A549 (cell line): ENCODE measurements around the gene ABHD13. TPM values are rescaled to one million over a fixed set of nuclear protein-coding genes. Genes with fewer than 3 reads are reported as not detected.
A peak's percentile ranks its signal among the peaks of the same experiment; 100 is the strongest.

Experiments
- ATAC-seq, 2 experiments: fragments of 200-7000 bp in 1 of 2; fragments of >200 bp in 1 of 2; cut with Nextera tagmentation in 1 of 2; cut with Tn5 transposase in 1 of 2; 3 replicates each; pipeline versions ENCODE4 v1.8.0 to v1.9.1; 2018 to 2020; ENCODE audit warnings: mild to moderate bottlenecking in 1 of 2, moderate library complexity in 1 of 2
- CTCF ChIA-PET: fragments of 300-600 bp; sonication (Branson Sonifier 250); formaldehyde crosslinking; extraction: SDS; loops from one replicate; lab custom pipeline; 2021; ENCODE audit warnings: antibody characterized with exemption, inconsistent platforms; lab: Yijun Ruan, JAX
- POLR2A ChIA-PET: fragments of 350-600 bp; formaldehyde crosslinking; extraction: SDS; loops from one replicate; lab custom pipeline; 2021; ENCODE audit warnings: antibody characterized with exemption, inconsistent platforms; lab: Yijun Ruan, JAX
- DNase-seq, 2 experiments: peaks; one replicate each; pipeline versions ENCODE4 v3.0.0 to v3.0.0-alpha.2; 2011 to 2016; ENCODE audit warnings: low read depth in 1 of 2, low spot score in 1 of 2
- FAIRE-seq: peaks from 2 replicates; lab custom pipeline; 2011; peaks lifted over from hg19 to GRCh38; lab: Jason Lieb, UNC
- H3K27ac ChIP-seq, 2 experiments: fragments of >200 bp; sonication (Bioruptor Twin); formaldehyde crosslinking; 3 replicates each; pipeline ENCODE4 v1.5.1; 2016 to 2017
- H3K4me1 ChIP-seq: fragments of >200 bp; sonication (Bioruptor Twin); formaldehyde crosslinking; 3 replicates; pipeline ENCODE4 v1.6.1; 2016
- H3K4me2 ChIP-seq: fragments of >200 bp; sonication (Bioruptor Twin); formaldehyde crosslinking; 3 replicates; pipeline ENCODE4 v1.6.1; 2016
- H3K4me3 ChIP-seq: fragments of >200 bp; sonication (Bioruptor Twin); formaldehyde crosslinking; 3 replicates; pipeline ENCODE4 v1.5.1; 2016
- H3K9me3 ChIP-seq: fragments of >200 bp; sonication (Bioruptor Twin); formaldehyde crosslinking; 3 replicates; pipeline ENCODE4 v1.6.1; 2016
- CEBPB ChIP-seq, 2 experiments: fragments of >200 bp in 1 of 2; sonication (Bioruptor Twin) in 1 of 2; formaldehyde crosslinking in 1 of 2; IDR thresholded peaks; 2 replicates each; pipeline ENCODE4 v1.6.1; 2012 to 2016
- WGBS: methylation state at CpG from one replicate; pipeline ENCODE4 v1.1.6; 2017; ENCODE audit errors: missing lambda C conversion rate; 5-methylcytosine and 5-hydroxymethylcytosine counted together
- polyA plus RNA-seq, 4 experiments: library from polyadenylated mRNA; depleted of rRNA in 3 of 4; stranded (reverse); fragments of >200 nt; fragmentation: RNase III in 1 of 4; extraction: RNeasy Plus Mini Kit Qiagen cat#74134 plus additional on column Dnase treatment in 1 of 4; gene quantifications; 2 replicates in 3 of 4; 3 replicates in 1 of 4; pipeline ENCODE4 v1.2.3, GENCODE V29; 2011 to 2017
- TF ChIP-seq, protein P1 (sequence below): IDR thresholded peaks from 2 replicates; pipeline ENCODE4 v1.6.1; 2012

Gene ABHD13
- polyA plus RNA-seq, 2 of the 4 experiments (the other 2 are of a cell fraction) = 5.7 to 9.7 TPM

DNA sequence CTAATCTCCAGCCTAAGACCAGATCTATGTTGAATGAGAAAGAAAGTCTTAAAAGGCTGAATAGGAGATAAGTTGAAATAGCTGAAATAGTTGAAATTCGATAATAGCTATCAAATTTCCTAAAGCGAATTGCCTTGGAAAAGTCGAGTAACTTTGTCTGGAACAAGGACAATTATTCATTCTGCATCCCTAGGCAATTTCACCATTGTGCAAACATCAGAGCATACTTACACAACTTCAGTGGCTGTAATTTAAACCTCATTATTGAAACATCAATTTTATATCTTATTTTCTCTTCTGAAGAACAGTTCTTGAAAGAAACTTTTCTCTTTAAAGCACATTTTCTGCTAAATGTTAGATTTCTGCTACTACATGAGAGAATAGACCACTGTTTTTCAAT is 64.9 kb downstream of the ABHD13 start:
- no peak overlapping the region for H3K4me2 ChIP-seq
- 11% methylated on average over 3 of the region's 3 CpGs for whole genome bisulfite sequencing
- H3K4me3 ChIP-seq = no peak overlapping the region
- FAIRE-seq (no peak), DNase-seq (no peak), ATAC-seq (no peak)
- CTCF ChIA-PET = interaction anchor here (0.6 kb wide), 1 partner anchor 1074 kb away, joined by 3 read pairs; no protein-coding TSS in a partner anchor
- no peaks in the 10 kb centered on the region for H3K4me1 ChIP-seq
- TF ChIP-seq CEBPB (IDR thresholded peaks at IDR 0.05) = peak; percentile 36 to 37; a peak in 1 of 4 replicates
- TF ChIP-seq, protein P1, sequence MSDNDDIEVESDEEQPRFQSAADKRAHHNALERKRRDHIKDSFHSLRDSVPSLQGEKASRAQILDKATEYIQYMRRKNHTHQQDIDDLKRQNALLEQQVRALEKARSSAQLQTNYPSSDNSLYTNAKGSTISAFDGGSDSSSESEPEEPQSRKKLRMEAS = no peak
- no peaks in the 10 kb centered on the region for H3K9me3 ChIP-seq
- POLR2A ChIA-PET = no interaction called here
- H3K27ac ChIP-seq = no peak overlapping the region

Other genes starting within 250 kb of the ABHD13 start
- 9.1 and 10.0 TPM in 2 replicates for gene LIG4, start 2.9 kb upstream of the ABHD13 start, polyA plus RNA-seq (2011; rRNA removed)
- gene LIG4, start 2.9 kb upstream of the ABHD13 start, polyA plus RNA-seq (2017; fragmentation: RNase III; extraction: RNeasy Plus Mini Kit Qiagen cat#74134 plus additional on column Dnase treatment) = 7.1 to 7.9 TPM (median 7.5 TPM) in 3 replicates
- gene TNFSF13B, start 51.3 kb downstream of the ABHD13 start, polyA plus RNA-seq (2011; rRNA removed) = 0.22 and 0.32 TPM in 2 replicates
- 0.05 to 0.13 TPM in 2 of 3 replicates, not detected in the other for gene TNFSF13B, start 51.3 kb downstream of the ABHD13 start, polyA plus RNA-seq (2017; fragmentation: RNase III; extraction: RNeasy Plus Mini Kit Qiagen cat#74134 plus additional on column Dnase treatment)